Heart left ventricle (tissue), 16 donors: ENCODE measurements around the gene SLC6A17. TPM values are rescaled to one million over a fixed set of nuclear protein-coding genes. Genes with fewer than 3 reads are reported as not detected.

Experiments
- ATAC-seq, 4 donors: fragments of 200-7000 bp; cut with Tn5 transposase; one replicate each; pipeline ENCODE4 v1.9.1; 2020 to 2022; ENCODE audit warnings: moderate library complexity in 4 of 4, mild to moderate bottlenecking in 3 of 4, moderate number of reproducible peaks in 1 of 4
- DNase-seq, 5 donors: peaks; one replicate each; pipeline ENCODE4 v3.0.0-alpha.2; 2020
- H3K27ac ChIP-seq, 12 donors: fragments of 200-600 bp; sonication (generic) in 4 of 12; one replicate each; pipeline versions ENCODE4 v1.5.0 to v1.8.0; 2016 to 2022; ENCODE audit warnings: mild to moderate bottlenecking in 2 of 12
- H3K27me3 ChIP-seq, 9 donors: fragments of 200-600 bp; sonication (generic) in 2 of 9; one replicate each; pipeline versions ENCODE4 v1.5.1 to v1.8.0; 2016 to 2022; ENCODE audit warnings: mild to moderate bottlenecking in 3 of 9
- H3K36me3 ChIP-seq, 9 donors: fragments of 200-600 bp; sonication (generic) in 2 of 9; one replicate each; pipeline versions ENCODE4 v1.5.0 to v1.8.0; 2018 to 2022; ENCODE audit warnings: mild to moderate bottlenecking in 2 of 9
- H3K4me1 ChIP-seq, 12 donors: fragments of 200-600 bp; sonication (generic) in 4 of 12; one replicate each; pipeline versions ENCODE4 v1.5.0 to v1.8.0; 2016 to 2022; ENCODE audit warnings: mild to moderate bottlenecking in 3 of 12
- H3K4me3 ChIP-seq, 12 donors: fragments of 200-600 bp; sonication (generic) in 4 of 12; one replicate each; pipeline versions ENCODE4 v1.5.0 to v1.8.0; 2017 to 2022; ENCODE audit warnings: mild to moderate bottlenecking in 9 of 12, moderate library complexity in 4 of 12
- H3K9me3 ChIP-seq, 12 donors: fragments of 200-600 bp; sonication (generic) in 4 of 12; one replicate each; pipeline versions ENCODE4 v1.5.0 to v1.8.0; 2016 to 2022; ENCODE audit warnings: mild to moderate bottlenecking in 1 of 12
- POLR2A ChIP-seq, 2 donors: fragments of 450-650 bp; IDR thresholded peaks; one replicate each; pipeline ENCODE4 v1.6.1; 2017; ENCODE audit warnings: antibody characterized with exemption in 2 of 2, mild to moderate bottlenecking in 2 of 2, moderate library complexity in 2 of 2
- WGBS, 4 donors: extraction: QIAGEN DNeasy Blood & Tissue Kit in 2 of 4; methylation state at CpG; one replicate each; pipeline versions ENCODE4 v1.1.5 to v1.1.7; 2013 to 2018; 5-methylcytosine and 5-hydroxymethylcytosine counted together
- intact Hi-C, 10 donors: fragments of 100-400 bp; cut with DNase I; formaldehyde crosslinking; loops; one replicate each; pipeline versions ENCODE4 v1.11.1 to v1.14.2; 2022
- polyA plus RNA-seq, 2 donors: library from polyadenylated mRNA; stranded (reverse); fragments of 200-250 nt; gene quantifications; one replicate each; pipeline ENCODE4 v1.2.3, GENCODE V29; 2013
- total RNA-seq, 9 donors: library from RNA; depleted of rRNA in 2 of 9; stranded (reverse); fragments of >200 nt in 2 of 9; fragmentation: NEBNext Ultra II Directional in 3 of 9; extraction: Animal tissue kit (Norgen Biotek cat#: 25700) in 3 of 9; gene quantifications; one replicate each; pipeline versions ENCODE4 v1.1.0 to v1.2.4, GENCODE V29; 2016 to 2023
- TF ChIP-seq, protein P1 (sequence below), 12 donors: fragments of 200-600 bp; sonication (generic) in 4 of 12; IDR thresholded peaks; one replicate each; pipeline versions ENCODE4 v1.5.0 to v1.8.0; 2018 to 2022; ENCODE audit warnings: antibody characterized with exemption in 12 of 12, mild to moderate bottlenecking in 5 of 12
- donor health status: ischemic (EF 13 %, LVEDD 7.1; RV severe dilation, severe dysfunction).
- donor health status: healthy with polysubstance abuse.
- donor health status: DM: no; HTN: yes; CAD: no.
- donor health status: DM: no; HTN: no; CAD: no.
- donor health status: ischemic (EF 25% LVEDD 6.9; RV normal size, moderate dysfunction).
- donor health status: ischemic (EF 25% LVEDD 5.7; RV mildly dilated, moderate dysfunction).
- donor health status: healthy.
- donor health status: DM: yes; HTN: yes; CAD: no.
- donor health status: ischemic (EF 35%, LVEDD 5.7; RV mildly dilated, moderate dysfunction).
- donor health status: nonischemic (EF 11% LVEDD 7.7; RV severe dilation, severe dysfunction).
- donor health status: DM: yes; HTN: yes; CAD: no.
- donor health status: PGD.
- donor health status: ischemic (EF 29% LVEDD 5.4; RV normal size, mild dysfunction).
- donor health status: nonischemic (EF 23%, LVEDD 6.1; RV moderate dilation, normal function).

SLC6A17 gene
- total and polyA plus RNA-seq, 11 donors = 0.07 to 0.50 (median 0.24) TPM; not detected in 3

DNA sequence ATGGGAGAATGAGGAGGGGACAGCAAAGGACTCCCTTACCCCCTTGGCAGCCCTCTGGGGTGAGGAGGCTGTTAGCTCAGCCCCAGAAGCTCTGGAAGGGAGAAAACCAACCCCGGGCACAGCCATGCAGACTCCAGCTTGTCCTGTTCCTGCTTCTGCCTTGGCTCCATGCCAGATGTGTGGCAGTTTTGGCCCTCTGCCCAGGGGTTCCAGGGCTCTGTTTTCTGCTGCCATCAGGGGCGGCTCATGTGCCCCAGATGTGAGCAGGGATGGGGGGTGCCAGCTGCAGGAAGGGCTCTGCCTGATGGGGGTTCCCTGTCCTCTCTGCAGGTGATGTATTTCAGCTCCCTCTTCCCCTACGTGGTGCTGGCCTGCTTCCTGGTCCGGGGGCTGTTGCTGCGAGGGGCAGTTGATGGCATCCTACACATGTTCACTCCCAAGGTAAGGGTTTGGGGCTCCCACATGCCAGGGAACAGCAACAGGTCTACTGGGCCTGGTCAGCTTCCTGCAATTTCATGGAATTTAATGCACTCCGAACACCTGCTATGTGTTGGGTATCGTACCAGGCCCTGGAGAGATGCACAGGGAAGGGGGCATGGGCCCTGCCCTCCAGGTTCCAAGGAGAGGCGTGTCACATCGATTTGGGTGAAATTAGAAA is 26.1 kb downstream of the SLC6A17 start:
- Histone ChIP-seq H3K36me3 (no peaks in the 10 kb centered on the region), H3K4me3 (no peak overlapping the region), H3K27me3 (no peaks in the 10 kb centered on the region), H3K4me1 (peaks cover 0 to 7% (median 0%) of the 10 kb centered on the region in 12 donors), H3K27ac (no peak overlapping the region), H3K9me3 (peaks cover 0 to 8% (median 0%) of the 10 kb centered on the region in 12 donors)
- DNase-seq (peak in 4 of 5 donors; percentile 54 to 67 (median 59)), ATAC-seq (peak; percentile 50 to 77 (median 60))
- TF ChIP-seq, protein P1, sequence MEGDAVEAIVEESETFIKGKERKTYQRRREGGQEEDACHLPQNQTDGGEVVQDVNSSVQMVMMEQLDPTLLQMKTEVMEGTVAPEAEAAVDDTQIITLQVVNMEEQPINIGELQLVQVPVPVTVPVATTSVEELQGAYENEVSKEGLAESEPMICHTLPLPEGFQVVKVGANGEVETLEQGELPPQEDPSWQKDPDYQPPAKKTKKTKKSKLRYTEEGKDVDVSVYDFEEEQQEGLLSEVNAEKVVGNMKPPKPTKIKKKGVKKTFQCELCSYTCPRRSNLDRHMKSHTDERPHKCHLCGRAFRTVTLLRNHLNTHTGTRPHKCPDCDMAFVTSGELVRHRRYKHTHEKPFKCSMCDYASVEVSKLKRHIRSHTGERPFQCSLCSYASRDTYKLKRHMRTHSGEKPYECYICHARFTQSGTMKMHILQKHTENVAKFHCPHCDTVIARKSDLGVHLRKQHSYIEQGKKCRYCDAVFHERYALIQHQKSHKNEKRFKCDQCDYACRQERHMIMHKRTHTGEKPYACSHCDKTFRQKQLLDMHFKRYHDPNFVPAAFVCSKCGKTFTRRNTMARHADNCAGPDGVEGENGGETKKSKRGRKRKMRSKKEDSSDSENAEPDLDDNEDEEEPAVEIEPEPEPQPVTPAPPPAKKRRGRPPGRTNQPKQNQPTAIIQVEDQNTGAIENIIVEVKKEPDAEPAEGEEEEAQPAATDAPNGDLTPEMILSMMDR (IDR thresholded peaks at IDR 0.05) = no peak
- no peak for TF ChIP-seq POLR2A (IDR thresholded peaks at IDR 0.05)
- 49 to 55% (median 52%) methylated on average over 5 to 9 of the region's 9 CpGs for WGBS, 4 donors
- intact Hi-C loops = no loop called here

DNA sequence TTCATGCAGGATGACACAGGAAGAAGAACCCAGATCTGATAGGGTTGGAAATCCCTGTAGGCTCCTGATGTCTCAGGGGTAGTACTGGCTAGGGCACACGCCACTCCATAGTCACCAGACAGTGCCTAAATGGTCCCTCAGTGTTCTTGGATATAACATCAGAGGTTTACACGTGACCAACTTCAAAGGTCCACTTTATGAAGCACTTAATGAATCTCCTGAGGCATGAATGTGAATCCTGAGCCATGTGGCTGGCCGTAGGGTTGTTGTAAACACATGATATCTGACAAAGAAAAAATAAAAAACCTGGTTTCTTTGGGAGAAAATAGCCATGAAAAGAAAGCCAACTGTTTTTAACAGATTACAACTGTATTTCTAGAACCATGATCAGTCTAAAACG is 27.5 kb downstream of the SLC6A17 start:
- no peak for TF ChIP-seq POLR2A (IDR thresholded peaks at IDR 0.05)
- TF ChIP-seq, protein P1 (IDR thresholded peaks at IDR 0.05) = no peak
- H3K4me1 ChIP-seq = peaks cover 0 to 7% (median 0%) of the 10 kb centered on the region in 12 donors
- ATAC-seq = peak in 1 of 4 donors; percentile 7
- 57 to 66% (median 57%) methylated on average over 4 of the region's 4 CpGs for WGBS, 4 donors
- peaks cover 0 to 8% (median 0%) of the 10 kb centered on the region in 12 donors for H3K9me3 ChIP-seq
- H3K4me3 ChIP-seq = no peak overlapping the region
- DNase-seq = no peak
- intact Hi-C loops = no loop called here
- H3K36me3 ChIP-seq = no peaks in the 10 kb centered on the region
- no peaks in the 10 kb centered on the region for H3K27me3 ChIP-seq
- H3K27ac ChIP-seq = no peak overlapping the region

DNA sequence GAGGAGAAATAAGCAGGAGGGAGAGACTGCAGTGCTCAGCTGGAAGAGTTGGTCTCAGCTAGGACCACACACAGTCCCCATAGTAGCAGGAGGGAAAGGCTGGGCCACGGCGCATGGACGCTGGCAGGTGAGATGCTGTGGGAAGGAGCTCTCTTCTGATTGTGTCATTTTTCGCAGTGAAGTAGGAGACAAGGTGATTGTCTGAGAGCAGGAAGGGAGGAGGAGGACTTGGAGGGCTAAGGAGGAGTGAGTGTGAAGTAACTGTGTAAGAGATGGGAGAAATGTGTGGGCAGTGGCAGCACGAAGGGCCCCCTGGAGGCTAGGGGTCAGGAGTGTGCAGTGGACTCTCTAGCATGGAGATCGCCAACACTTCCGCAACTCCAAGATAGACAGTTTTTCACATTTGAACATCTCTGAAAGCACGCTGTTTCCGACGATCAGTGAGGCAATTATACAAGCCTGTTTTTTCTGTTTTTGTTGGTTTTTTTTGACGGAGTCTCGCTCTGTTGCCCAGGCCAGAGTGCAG is 33.4 kb downstream of the SLC6A17 start:
- no peak for TF ChIP-seq POLR2A (IDR thresholded peaks at IDR 0.05)
- TF ChIP-seq, protein P1 (IDR thresholded peaks at IDR 0.05) = no peak
- peak in 1 of 5 donors; percentile 13 for DNase-seq

GRCh38 chr1:110184446-110184845 is 34.2 kb downstream of the SLC6A17 start:
- DNase-seq (peak in 1 of 5 donors; percentile 9), ATAC-seq (no peak)
- Histone ChIP-seq H3K9me3 (no peaks in the 10 kb centered on the region), H3K4me1 (peaks cover 7 to 46% (median 23%) of the 10 kb centered on the region in 12 donors), H3K27me3 (no peaks in the 10 kb centered on the region), H3K4me3 (no peak overlapping the region), H3K27ac (no peak overlapping the region), H3K36me3 (no peaks in the 10 kb centered on the region)
- 62 to 71% (median 66%) methylated on average over 5 of the region's 5 CpGs for WGBS, 4 donors
- TF ChIP-seq, protein P1 (IDR thresholded peaks at IDR 0.05) = no peak
- TF ChIP-seq POLR2A (IDR thresholded peaks at IDR 0.05) = no peak
- intact Hi-C loops = loop anchor here in 1 of 10 donors (10.0 kb wide), 1 partner anchor 130 kb away; no protein-coding TSS in a partner anchor

More for the DNA sequence above, 33.4 kb downstream of the SLC6A17 start:
- Histone ChIP-seq H3K4me1 (peaks cover 7 to 42% (median 22%) of the 10 kb centered on the region in 12 donors), H3K36me3 (no peaks in the 10 kb centered on the region), H3K27me3 (no peaks in the 10 kb centered on the region), H3K4me3 (no peak overlapping the region), H3K27ac (no peak overlapping the region), H3K9me3 (peaks cover 0 to 3% (median 0%) of the 10 kb centered on the region in 12 donors)
- 78 to 87% (median 81%) methylated on average over 12 of the region's 12 CpGs for WGBS, 4 donors
- intact Hi-C loops = loop anchor here in 1 of 10 donors (10.0 kb wide), 1 partner anchor 129 kb away; no protein-coding TSS in a partner anchor
- ATAC-seq = no peak
